Testis (tissue), 5 donors: ENCODE results near the gene PXMP4. TPM values are rescaled to one million over a fixed set of nuclear protein-coding genes. Genes with fewer than 3 reads are reported as not detected.

Source experiments
- DNase-seq: peaks from one replicate; pipeline ENCODE4 v3.0.0-alpha.2; 2019
- H3K27ac ChIP-seq, 2 donors: fragments of 200-600 bp; sonication (generic); one replicate each; pipeline ENCODE4 v1.5.1; 2019
- H3K27me3 ChIP-seq: fragments of 200-600 bp; sonication (generic); one replicate; pipeline ENCODE4 v1.5.1; 2019
- H3K36me3 ChIP-seq: fragments of 200-600 bp; sonication (generic); one replicate; pipeline ENCODE4 v1.5.1; 2017; ENCODE audit warnings: low read depth; ENCODE audit errors: missing control alignments
- H3K4me1 ChIP-seq: fragments of 200-600 bp; sonication (generic); one replicate; pipeline ENCODE4 v1.5.1; 2019
- H3K4me3 ChIP-seq, 2 donors: fragments of 200-600 bp; sonication (generic); one replicate each; pipeline ENCODE4 v1.5.1; 2017 to 2019
- H3K9me3 ChIP-seq: fragments of 200-600 bp; sonication (generic); one replicate; pipeline ENCODE4 v1.5.1; 2017
- POLR2A ChIP-seq: fragments of 450-650 bp; IDR thresholded peaks from one replicate; pipeline ENCODE4 v1.6.1; 2017; ENCODE audit warnings: antibody characterized with exemption, mild to moderate bottlenecking, moderate library complexity
- WGBS, 2 donors: methylation state at CpG; one replicate each; pipeline ENCODE4 v1.1.5; 2018; 5-methylcytosine and 5-hydroxymethylcytosine counted together
- intact Hi-C: fragments of 100-400 bp; cut with DNase I; formaldehyde crosslinking; loops from one replicate; pipeline ENCODE4 v1.15.1; 2023; ENCODE audit warnings: low total_unique reads
- long read RNA-seq, 2 donors: transcript quantifications; one replicate each; lab custom pipeline, GENCODE V29; 2026
- polyA plus RNA-seq: library from polyadenylated mRNA; stranded (reverse); fragments of 350-450 nt; fragmentation: Illumina TruSeq; extraction: RNeasy Lipid Tissue Mini Kit (QIAGEN cat#74804); gene quantifications from one replicate; pipeline ENCODE4 v1.2.3, GENCODE V29; 2014; ENCODE audit warnings: low read depth, low replicate concordance; ENCODE audit not compliant: insufficient read depth
- total RNA-seq, 2 donors: library from RNA; depleted of rRNA; stranded (reverse); fragments of >200 nt; gene quantifications; one replicate each; pipeline ENCODE4 v1.2.3, GENCODE V29; 2016
- TF ChIP-seq, protein P1 (sequence below), 3 experiments: fragments of 450-650 bp in 2 of 3; fragments of 200-600 bp in 1 of 3; sonication (generic) in 1 of 3; IDR thresholded peaks; one replicate each; pipeline ENCODE4 v1.5.1; 2016 to 2019; ENCODE audit warnings: antibody characterized with exemption in 3 of 3, mild to moderate bottlenecking in 2 of 3, moderate library complexity in 1 of 3

The PXMP4 gene, protein sequence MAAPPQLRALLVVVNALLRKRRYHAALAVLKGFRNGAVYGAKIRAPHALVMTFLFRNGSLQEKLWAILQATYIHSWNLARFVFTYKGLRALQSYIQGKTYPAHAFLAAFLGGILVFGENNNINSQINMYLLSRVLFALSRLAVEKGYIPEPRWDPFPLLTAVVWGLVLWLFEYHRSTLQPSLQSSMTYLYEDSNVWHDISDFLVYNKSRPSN
- total RNA-seq (1 to 10 TPM; 4.6 to 5.1 TPM), polyA plus RNA-seq (6.8 TPM)
- long read RNA-seq, donor 1, full-length matches to known transcripts = 6 of 6 reads
- long read RNA-seq, donor 1, partial matches to known transcripts = 0 of 6 reads
- long read RNA-seq, donor 1, other reads (novel, unspliced or antisense) = 0 of 6 reads
- long read RNA-seq, donor 2, full-length matches to known transcripts = 4 of 4 reads
- long read RNA-seq, donor 2, partial matches to known transcripts = 0 of 4 reads
- long read RNA-seq, donor 2, other reads (novel, unspliced or antisense) = 0 of 4 reads

DNA sequence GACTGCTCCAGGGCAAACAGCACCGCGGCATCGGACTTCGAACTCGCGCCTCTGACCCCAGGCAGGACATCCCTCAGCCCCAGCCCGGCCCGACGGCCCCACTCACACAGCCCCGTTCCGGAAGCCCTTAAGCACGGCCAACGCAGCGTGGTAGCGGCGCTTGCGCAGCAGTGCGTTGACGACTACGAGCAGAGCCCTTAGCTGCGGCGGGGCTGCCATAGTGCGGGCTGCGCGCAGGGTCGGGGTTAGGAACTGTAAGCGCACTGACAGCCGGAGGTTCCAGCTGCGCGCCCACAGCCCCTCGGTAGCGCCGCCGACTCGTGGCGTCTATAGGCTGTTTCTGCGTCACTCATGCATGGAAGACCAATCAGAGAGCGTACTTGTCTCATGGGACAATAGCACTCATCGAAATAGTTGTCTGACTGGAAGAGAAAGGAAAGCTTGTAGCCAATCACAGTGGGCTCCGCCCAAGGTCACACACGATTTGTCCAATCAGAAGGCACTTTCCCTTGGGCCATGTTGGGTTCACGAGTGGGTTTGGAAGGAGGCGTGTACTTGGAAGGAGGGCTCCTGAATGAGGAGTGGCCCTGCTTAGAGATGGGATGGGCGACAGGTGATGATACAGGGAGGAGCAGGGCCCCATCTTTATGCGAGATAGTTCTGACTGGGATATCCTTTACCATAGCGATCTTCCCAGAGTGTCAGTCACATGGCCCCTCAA is at the start of gene PXMP4:
TSS of gene PXMP4 (minus strand) at position 322 of the 721 bp plus-strand sequence. CDS start at position 219, 103 bp downstream.
- H3K4me1 ChIP-seq = peaks cover 8% of the 10 kb centered on the region
- peak within 1 kb of the TSS in 1 of 2 donors; percentile 79 for H3K27ac ChIP-seq
- peak within 1 kb of the TSS; percentile 72 to 73 for H3K4me3 ChIP-seq
- WGBS, 2 donors = 2 to 7% methylated on average over 9 to 46 of the region's 46 CpGs
- intact Hi-C loops = no loop called here
- DNase-seq = peak; percentile 97
- TF ChIP-seq, protein P1, sequence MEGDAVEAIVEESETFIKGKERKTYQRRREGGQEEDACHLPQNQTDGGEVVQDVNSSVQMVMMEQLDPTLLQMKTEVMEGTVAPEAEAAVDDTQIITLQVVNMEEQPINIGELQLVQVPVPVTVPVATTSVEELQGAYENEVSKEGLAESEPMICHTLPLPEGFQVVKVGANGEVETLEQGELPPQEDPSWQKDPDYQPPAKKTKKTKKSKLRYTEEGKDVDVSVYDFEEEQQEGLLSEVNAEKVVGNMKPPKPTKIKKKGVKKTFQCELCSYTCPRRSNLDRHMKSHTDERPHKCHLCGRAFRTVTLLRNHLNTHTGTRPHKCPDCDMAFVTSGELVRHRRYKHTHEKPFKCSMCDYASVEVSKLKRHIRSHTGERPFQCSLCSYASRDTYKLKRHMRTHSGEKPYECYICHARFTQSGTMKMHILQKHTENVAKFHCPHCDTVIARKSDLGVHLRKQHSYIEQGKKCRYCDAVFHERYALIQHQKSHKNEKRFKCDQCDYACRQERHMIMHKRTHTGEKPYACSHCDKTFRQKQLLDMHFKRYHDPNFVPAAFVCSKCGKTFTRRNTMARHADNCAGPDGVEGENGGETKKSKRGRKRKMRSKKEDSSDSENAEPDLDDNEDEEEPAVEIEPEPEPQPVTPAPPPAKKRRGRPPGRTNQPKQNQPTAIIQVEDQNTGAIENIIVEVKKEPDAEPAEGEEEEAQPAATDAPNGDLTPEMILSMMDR (IDR thresholded peaks at IDR 0.05) = no peak
- TF ChIP-seq POLR2A = no peak
- H3K36me3 ChIP-seq = no peaks in the 10 kb centered on the region
- H3K9me3 ChIP-seq = no peaks in the 10 kb centered on the region
- no peaks in the 10 kb centered on the region for H3K27me3 ChIP-seq

DNA sequence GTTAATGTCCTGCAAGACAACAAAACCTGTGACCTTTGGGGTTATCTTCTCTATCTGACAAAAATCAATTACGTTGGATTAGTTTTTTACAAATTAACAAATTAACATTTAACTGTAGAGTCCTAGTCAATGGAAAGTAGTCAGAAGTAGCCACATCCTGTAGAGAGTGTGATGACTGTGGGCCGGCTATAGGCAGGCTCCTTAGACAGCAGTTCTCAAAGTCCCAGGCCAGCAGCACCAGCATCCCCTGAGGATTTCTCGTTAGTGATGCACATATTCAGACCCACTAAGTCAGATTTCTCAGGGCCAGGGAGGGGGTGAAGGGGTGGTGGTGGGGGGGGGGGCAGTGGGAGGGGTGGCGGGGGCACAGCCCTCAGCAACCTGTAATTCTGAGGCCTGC is 48.9 kb upstream of the PXMP4 start:
- 92 to 94% methylated on average over 4 of the region's 4 CpGs for WGBS, 2 donors
- no peaks in the 10 kb centered on the region for H3K4me1 ChIP-seq
- no peaks in the 10 kb centered on the region for H3K9me3 ChIP-seq
- no peaks in the 10 kb centered on the region for H3K36me3 ChIP-seq
- H3K27me3 ChIP-seq = no peaks in the 10 kb centered on the region
- no peak for DNase-seq
- H3K4me3 ChIP-seq = no peak overlapping the region
- no peak overlapping the region for H3K27ac ChIP-seq
- TF ChIP-seq POLR2A = no peak
- TF ChIP-seq, protein P1 (IDR thresholded peaks at IDR 0.05) = no peak
- intact Hi-C loops = no loop called here

DNA sequence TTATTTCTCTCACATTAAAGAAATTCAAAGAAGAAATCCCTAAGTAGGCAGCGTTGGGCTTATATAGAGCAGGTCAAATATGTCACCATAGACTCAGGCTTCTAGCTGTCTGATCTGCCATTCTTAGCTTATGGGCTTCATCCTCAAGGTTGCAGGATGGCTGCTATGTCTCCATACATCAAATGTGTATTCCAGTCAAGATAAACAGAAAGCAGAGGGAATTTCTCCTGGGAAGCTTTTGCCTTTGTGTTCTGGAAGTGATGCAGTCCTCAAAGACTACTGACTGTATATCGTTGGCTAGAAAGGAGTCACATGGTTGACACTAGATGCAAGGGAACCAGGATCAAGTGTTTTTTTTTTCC is 47.6 kb upstream of the PXMP4 start:
- Histone ChIP-seq H3K4me1 (no peaks in the 10 kb centered on the region), H3K4me3 (no peak overlapping the region), H3K27ac (no peak overlapping the region), H3K27me3 (no peaks in the 10 kb centered on the region), H3K36me3 (no peaks in the 10 kb centered on the region), H3K9me3 (no peaks in the 10 kb centered on the region)
- DNase-seq = no peak
- intact Hi-C loops = no loop called here
- TF ChIP-seq POLR2A = no peak
- TF ChIP-seq, protein P1 (IDR thresholded peaks at IDR 0.05) = no peak
- 96 to 99% methylated on average over 2 of the region's 2 CpGs for WGBS, 2 donors

DNA sequence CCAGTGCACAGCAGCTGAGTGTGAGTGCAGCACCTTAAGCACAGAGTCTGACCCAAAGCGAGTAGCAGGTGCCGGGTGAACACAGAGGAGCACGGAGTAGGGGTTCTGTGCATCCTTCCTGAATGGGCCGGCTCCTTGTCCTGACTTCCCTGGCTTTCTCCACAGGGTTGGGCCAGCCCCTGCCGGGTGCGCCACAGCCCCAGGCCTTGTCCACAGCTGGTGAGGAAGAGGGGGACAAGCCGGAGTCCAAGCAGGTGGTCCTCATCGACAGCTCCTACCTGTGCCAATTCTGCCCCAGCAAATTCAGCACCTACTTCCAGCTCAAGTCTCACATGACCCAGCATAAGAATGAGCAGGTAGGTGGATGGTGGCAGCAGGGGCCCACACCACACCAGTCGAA is 46.6 kb upstream of the PXMP4 start:
- H3K4me3 ChIP-seq = no peak overlapping the region
- TF ChIP-seq, protein P1 (IDR thresholded peaks at IDR 0.05) = no peak
- no peak for TF ChIP-seq POLR2A
- intact Hi-C loops = no loop called here
- H3K9me3 ChIP-seq = no peaks in the 10 kb centered on the region
- H3K36me3 ChIP-seq = no peaks in the 10 kb centered on the region
- no peak overlapping the region for H3K27ac ChIP-seq
- 95% methylated on average over 9 of the region's 9 CpGs for WGBS, 2 donors
- no peaks in the 10 kb centered on the region for H3K27me3 ChIP-seq
- no peaks in the 10 kb centered on the region for H3K4me1 ChIP-seq
- no peak for DNase-seq
